OCI-LY3 (cell line): Measurements from ENCODE around the gene FAM216B.

Experiments
- EZH2phosphoT487 ChIP-seq: fragments of 200-600 bp; shearing (Covaris generic); IDR thresholded peaks from 2 replicates; pipeline ENCODE4 v1.6.1; 2018; ENCODE audit warnings: antibody characterized with exemption, mixed run types, low read depth
- TF ChIP-seq, protein P1 (sequence below): fragments of 200-600, 300-600 bp; sonication (generic); IDR thresholded peaks from 2 replicates; pipeline ENCODE4 v1.5.1; 2014; ENCODE audit warnings: antibody characterized with exemption, low read length, low read depth

- TF ChIP-seq, protein P1, sequence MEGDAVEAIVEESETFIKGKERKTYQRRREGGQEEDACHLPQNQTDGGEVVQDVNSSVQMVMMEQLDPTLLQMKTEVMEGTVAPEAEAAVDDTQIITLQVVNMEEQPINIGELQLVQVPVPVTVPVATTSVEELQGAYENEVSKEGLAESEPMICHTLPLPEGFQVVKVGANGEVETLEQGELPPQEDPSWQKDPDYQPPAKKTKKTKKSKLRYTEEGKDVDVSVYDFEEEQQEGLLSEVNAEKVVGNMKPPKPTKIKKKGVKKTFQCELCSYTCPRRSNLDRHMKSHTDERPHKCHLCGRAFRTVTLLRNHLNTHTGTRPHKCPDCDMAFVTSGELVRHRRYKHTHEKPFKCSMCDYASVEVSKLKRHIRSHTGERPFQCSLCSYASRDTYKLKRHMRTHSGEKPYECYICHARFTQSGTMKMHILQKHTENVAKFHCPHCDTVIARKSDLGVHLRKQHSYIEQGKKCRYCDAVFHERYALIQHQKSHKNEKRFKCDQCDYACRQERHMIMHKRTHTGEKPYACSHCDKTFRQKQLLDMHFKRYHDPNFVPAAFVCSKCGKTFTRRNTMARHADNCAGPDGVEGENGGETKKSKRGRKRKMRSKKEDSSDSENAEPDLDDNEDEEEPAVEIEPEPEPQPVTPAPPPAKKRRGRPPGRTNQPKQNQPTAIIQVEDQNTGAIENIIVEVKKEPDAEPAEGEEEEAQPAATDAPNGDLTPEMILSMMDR, result no peak
- TF ChIP-seq EZH2phosphoT487, result no peak
Observed at GRCh38 chr13:42732073-42732472, 49.3 kb upstream of the FAM216B start.
